SH-SY5Y (cell line): ENCODE measurements around the gene ELMOD1.

Experiments
- GATA2 ChIP-seq: IDR thresholded peaks from 2 replicates; pipeline ENCODE4 v1.6.1; 2011; ENCODE audit warnings: mild to moderate bottlenecking, low read depth, low read length
- GATA3 ChIP-seq: IDR thresholded peaks from 2 replicates; pipeline ENCODE4 v1.6.1; 2011; ENCODE audit warnings: low read depth, mild to moderate bottlenecking, low read length, moderate library complexity

- TF ChIP-seq GATA2: no peak
- TF ChIP-seq GATA3: no peak
These were observed 3.5 kb upstream of the ELMOD1 start for GRCh38 chr11:107587306-107587979.
